Measurements from ENCODE around the gene PTPRE.
A peak's percentile ranks its signal among the peaks of the same experiment; 100 is the strongest.

PTPRE gene

DNA sequence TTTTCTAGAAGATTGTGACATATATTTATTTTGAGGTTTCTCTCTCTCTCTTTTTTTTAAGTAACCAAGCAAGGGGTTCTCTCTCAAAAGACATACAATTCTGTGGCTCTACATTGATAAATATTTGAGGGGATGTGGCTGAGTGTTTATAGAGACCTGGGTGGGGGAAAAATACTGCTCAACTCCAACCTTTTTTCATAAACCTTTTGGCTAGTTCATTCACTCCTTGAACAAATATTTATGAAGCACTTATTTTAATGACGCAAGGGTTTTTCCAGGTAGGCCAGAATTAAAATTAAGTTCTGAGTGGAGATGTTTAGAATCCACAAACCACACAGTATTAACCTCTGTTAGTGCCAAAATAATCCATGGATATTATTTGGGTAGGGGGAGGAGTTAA lies 100.2 kb downstream of the PTPRE start:
- H3K4me3 ChIP-seq (ENCODE audit: low read depth, low read length), result no peak overlapping the region
- DNase-seq (ENCODE audit: low read depth), result no peak
- in situ Hi-C loops (cut with HindIII; ENCODE audit: low sequenced_read_pairs), result no loop called here
- TF ChIP-seq, protein P1, sequence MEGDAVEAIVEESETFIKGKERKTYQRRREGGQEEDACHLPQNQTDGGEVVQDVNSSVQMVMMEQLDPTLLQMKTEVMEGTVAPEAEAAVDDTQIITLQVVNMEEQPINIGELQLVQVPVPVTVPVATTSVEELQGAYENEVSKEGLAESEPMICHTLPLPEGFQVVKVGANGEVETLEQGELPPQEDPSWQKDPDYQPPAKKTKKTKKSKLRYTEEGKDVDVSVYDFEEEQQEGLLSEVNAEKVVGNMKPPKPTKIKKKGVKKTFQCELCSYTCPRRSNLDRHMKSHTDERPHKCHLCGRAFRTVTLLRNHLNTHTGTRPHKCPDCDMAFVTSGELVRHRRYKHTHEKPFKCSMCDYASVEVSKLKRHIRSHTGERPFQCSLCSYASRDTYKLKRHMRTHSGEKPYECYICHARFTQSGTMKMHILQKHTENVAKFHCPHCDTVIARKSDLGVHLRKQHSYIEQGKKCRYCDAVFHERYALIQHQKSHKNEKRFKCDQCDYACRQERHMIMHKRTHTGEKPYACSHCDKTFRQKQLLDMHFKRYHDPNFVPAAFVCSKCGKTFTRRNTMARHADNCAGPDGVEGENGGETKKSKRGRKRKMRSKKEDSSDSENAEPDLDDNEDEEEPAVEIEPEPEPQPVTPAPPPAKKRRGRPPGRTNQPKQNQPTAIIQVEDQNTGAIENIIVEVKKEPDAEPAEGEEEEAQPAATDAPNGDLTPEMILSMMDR (IDR thresholded peaks at IDR 0.05; ENCODE audit: low read depth, low read length, missing control alignments), result no peak

DNA sequence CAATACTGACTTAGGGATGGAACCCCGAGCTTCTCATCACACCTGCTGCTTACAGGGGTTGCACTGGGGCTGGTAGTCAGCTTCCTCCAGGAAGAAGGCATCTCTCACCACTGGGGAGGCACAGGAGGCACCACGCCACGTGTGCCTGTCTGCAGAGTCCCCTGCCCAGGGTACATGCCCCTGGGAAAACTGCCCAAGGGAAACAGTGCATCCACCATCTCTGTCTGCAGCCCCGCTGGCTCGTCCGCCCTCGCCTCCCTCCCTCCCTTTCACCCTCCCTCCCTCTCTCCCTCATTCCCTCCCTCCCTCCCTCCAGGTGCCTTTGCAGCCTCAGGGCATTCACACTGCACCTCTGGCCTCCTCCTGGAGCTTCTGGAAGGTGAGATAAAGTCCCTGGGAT lies 101.1 kb downstream of the PTPRE start:
- TF ChIP-seq, protein P1 (IDR thresholded peaks at IDR 0.05; ENCODE audit: low read depth, low read length, missing control alignments), result no peak
- in situ Hi-C loops (cut with HindIII; ENCODE audit: low sequenced_read_pairs), result no loop called here
- no peak overlapping the region for H3K4me3 ChIP-seq (ENCODE audit: low read depth, low read length)
- no peak for DNase-seq (ENCODE audit: low read depth)

DNA sequence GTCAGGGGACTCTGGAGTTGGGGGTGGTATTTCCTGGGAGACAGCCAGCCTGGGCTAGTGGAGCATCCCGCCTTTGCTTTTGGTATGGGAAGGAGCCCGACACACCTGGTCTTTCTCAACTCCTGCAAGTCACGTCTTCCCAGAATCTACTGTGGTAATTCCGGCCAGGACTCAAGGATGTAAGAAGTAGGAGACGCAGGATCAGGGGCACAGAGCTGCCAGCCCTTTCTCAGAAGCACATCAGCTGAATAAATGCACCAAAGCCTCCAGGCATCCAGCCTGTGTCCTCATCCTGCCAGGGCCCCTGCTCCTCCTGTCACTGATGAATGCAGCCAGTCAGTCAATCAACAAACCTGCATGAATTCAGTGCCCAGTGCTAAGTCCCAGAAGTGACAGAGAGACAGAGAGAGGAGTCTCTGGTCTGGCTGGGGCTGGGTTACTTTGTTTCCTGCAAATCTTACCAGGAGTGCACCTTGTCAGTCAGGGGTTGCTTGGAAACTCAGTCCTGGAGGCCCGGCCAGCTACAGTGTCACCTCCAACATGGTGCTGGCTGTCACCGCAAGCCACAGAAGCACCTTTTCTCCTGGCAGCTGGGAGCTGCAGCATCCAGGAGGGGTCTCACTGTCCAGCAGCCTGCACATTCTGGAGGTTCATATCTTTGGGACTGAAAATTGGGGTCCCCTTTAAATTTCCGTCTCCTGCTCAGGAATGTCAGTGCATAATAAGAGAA lies 101.8 kb downstream of the PTPRE start:
- in situ Hi-C loops (cut with HindIII; ENCODE audit: low sequenced_read_pairs), result no loop called here
- DNase-seq (ENCODE audit: low read depth), result no peak
- TF ChIP-seq, protein P1 (IDR thresholded peaks at IDR 0.05; ENCODE audit: low read depth, low read length, missing control alignments), result no peak
- no peak overlapping the region for H3K4me3 ChIP-seq (ENCODE audit: low read depth, low read length)

DNA sequence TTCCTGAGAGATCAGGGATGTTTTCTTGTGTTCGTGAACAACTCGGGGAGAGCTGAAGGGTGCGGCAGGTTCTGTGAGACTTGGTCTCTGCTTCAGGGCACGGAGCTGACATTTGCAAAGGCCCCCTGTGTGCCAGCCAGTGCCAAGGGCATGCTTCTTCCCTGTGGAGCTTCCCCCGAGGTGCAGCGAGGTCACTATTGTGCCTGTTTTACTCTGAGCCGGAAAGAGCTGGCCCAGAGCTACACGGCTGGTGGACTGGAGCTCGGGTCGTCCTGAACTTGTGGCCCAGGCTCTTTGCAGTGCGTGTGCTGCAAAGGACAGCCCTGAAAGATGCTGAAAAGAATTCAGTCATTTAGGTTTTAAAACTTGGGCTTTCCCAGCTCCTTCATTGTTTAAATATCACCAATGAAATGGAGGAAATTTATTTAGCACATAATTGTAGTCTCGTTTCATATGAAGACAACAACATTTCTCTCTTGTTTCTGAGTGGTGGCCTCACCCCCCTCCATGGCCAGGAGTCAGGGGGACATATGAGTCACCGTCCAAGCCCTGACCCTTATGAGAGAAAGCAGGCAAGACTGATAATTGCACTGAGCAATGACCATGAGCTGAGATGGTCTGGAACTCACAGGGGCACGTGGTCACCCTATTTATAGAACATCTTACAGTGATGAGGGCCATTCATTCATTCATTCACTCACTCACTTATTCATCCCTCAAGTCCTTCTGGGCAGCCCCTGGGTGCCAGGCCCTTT lies 102.6 kb downstream of the PTPRE start:
- TF ChIP-seq, protein P1 (IDR thresholded peaks at IDR 0.05; ENCODE audit: low read depth, low read length, missing control alignments), result no peak
- no peak overlapping the region for H3K4me3 ChIP-seq (ENCODE audit: low read depth, low read length)
- in situ Hi-C loops (cut with HindIII; ENCODE audit: low sequenced_read_pairs), result loop anchor here (5.0 kb wide), 1 partner anchor 97 kb away; no protein-coding TSS in a partner anchor
- DNase-seq (ENCODE audit: low read depth), result no peak

DNA sequence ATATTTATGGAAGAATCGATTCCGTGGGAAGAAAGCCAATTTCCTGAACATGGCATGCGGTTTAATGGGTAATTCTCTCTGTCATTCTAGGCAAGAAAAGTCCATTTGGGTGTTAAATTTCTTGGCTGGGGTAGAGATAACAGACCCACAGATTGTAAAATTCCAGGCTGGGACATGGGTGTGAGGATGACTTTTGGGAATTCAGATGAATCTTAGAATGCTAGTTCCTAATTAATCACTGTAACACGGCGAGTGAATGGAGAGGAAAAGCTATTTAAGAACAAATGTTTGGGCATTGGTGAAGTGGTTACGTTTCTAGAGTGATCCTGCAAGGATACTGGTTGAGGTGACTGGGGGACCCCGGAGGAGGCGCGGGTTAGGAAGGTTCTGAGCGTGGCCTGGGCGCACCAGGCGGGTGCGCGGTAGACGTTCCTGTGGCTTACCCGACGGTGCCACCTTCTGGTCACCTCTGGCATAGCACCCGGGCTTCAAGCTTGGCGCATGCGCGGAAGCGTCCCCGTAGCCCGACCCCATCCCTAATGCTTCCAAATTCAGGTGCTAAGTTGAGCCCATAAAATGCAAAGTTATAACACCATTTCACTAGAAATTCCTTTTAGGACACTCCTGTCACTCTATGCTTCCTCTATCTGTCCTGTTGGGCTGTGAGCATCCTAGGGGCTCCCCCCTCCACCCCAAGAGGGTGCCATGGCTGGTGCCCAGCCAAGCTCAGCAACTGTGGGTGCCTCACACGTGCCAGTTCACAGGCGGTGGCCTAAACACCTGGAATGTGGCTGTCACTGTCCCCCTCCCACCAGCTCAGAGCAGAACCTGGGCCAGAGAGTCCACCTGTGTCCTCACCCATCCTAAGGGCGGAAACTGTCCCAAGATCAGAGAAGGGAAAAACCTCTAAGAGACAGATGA lies 104.4 kb downstream of the PTPRE start:
- peak; percentile 18 for DNase-seq (ENCODE audit: low read depth)
- in situ Hi-C loops (cut with HindIII; ENCODE audit: low sequenced_read_pairs), result loop anchor here (5.0 kb wide), 1 partner anchor 99 kb away; no protein-coding TSS in a partner anchor
- TF ChIP-seq, protein P1 (IDR thresholded peaks at IDR 0.05; ENCODE audit: low read depth, low read length, missing control alignments), result peak; percentile 99
- H3K4me3 ChIP-seq (ENCODE audit: low read depth, low read length), result no peak overlapping the region

DNA sequence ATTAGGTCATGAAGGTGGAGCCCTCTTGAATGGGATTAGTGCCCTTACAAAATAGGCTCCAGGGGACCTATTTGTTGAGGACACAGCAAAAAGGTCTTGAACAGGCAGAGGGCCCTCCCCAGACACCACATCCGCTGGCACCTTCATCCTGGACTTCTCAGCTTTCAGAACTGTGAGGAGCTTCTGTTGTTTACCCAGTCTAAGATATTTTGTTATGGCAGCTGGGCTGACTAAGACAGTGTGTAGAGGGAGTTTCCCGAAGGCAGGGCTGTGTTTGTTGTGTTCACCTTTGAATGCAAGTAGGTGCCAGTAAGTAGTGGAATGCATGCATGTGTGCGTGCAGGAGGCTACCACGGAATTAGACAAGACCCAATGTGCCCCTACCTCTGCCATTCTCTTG lies 106.7 kb downstream of the PTPRE start:
- H3K4me3 ChIP-seq (ENCODE audit: low read depth, low read length), result no peak overlapping the region
- TF ChIP-seq, protein P1 (IDR thresholded peaks at IDR 0.05; ENCODE audit: low read depth, low read length, missing control alignments), result no peak
- in situ Hi-C loops (cut with HindIII; ENCODE audit: low sequenced_read_pairs), result loop anchor here (5.0 kb wide), 1 partner anchor 101 kb away; no protein-coding TSS in a partner anchor
- no peak for DNase-seq (ENCODE audit: low read depth)
